ENCODE results near the gene ADAMTS17. TPM values are rescaled to one million over a fixed set of nuclear protein-coding genes. Genes with fewer than 3 reads are reported as not detected.

The ADAMTS17 gene
- total RNA-seq, 1 donor from 2014 or later = 6.2 TPM

GRCh38 chr15:99956820-99957641 lies 384.7 kb downstream of the ADAMTS17 start:
- no peaks in the 10 kb centered on the region for H3K9me3 ChIP-seq
- no peak for TF ChIP-seq CTCF (IDR thresholded peaks at IDR 0.05)
- H3K4me3 ChIP-seq = no peak overlapping the region
- H3K36me3 ChIP-seq = no peaks in the 10 kb centered on the region
- intact Hi-C loops (cut with DNase I) = no loop called here
- ATAC-seq (no peak), DNase-seq (no peak)
- no peak overlapping the region for H3K27ac ChIP-seq
- no peaks in the 10 kb centered on the region for H3K4me1 ChIP-seq
- no peaks in the 10 kb centered on the region for H3K27me3 ChIP-seq

- no peak overlapping the region for H3K4me3 ChIP-seq
- H3K27me3 ChIP-seq = no peaks in the 10 kb centered on the region
- H3K27ac ChIP-seq = no peak overlapping the region
- TF ChIP-seq CTCF (IDR thresholded peaks at IDR 0.05) = no peak
- ATAC-seq = no peak
- H3K4me1 ChIP-seq = no peaks in the 10 kb centered on the region
- H3K9me3 ChIP-seq = no peaks in the 10 kb centered on the region
- intact Hi-C loops (cut with DNase I) = no loop called here
- DNase-seq = no peak
- no peaks in the 10 kb centered on the region for H3K36me3 ChIP-seq
These were observed 385.6 kb downstream of the ADAMTS17 start for GRCh38 chr15:99956022-99956775.

DNA sequence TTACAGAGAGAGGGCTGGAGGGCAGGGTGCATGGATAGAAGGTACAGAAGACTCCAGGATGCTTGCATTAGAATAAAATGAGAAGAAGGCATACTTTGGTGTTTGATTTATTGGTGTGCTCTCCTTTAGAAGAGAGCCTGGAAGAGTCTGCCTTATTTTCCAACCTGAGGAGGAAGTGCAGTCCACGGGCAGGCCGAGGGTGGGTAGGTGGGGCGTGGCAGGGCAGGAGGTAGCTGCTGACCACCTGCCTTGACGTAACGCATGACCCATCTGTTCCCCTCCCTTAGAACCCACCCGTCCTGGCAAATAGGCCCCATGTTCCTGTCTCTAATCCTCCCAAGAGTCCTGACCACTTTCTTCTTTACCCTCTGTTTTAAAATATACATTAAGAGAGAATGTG lies 386.2 kb downstream of the ADAMTS17 start:
- TF ChIP-seq CTCF (IDR thresholded peaks at IDR 0.05) = no peak
- H3K4me3 ChIP-seq = no peak overlapping the region
- ATAC-seq (no peak), DNase-seq (no peak)
- no peak overlapping the region for H3K27ac ChIP-seq
- no peaks in the 10 kb centered on the region for H3K27me3 ChIP-seq
- no peaks in the 10 kb centered on the region for H3K36me3 ChIP-seq
- no peaks in the 10 kb centered on the region for H3K4me1 ChIP-seq
- H3K9me3 ChIP-seq = no peaks in the 10 kb centered on the region
- intact Hi-C loops (cut with DNase I) = no loop called here

GRCh38 chr15:99955181-99955525 lies 386.6 kb downstream of the ADAMTS17 start:
- Histone ChIP-seq H3K36me3 (no peaks in the 10 kb centered on the region), H3K4me1 (no peaks in the 10 kb centered on the region), H3K27me3 (no peaks in the 10 kb centered on the region), H3K27ac (no peak overlapping the region), H3K9me3 (no peaks in the 10 kb centered on the region), H3K4me3 (no peak overlapping the region)
- ATAC-seq (no peak), DNase-seq (no peak)
- intact Hi-C loops (cut with DNase I) = no loop called here
- TF ChIP-seq CTCF (IDR thresholded peaks at IDR 0.05) = no peak

DNA sequence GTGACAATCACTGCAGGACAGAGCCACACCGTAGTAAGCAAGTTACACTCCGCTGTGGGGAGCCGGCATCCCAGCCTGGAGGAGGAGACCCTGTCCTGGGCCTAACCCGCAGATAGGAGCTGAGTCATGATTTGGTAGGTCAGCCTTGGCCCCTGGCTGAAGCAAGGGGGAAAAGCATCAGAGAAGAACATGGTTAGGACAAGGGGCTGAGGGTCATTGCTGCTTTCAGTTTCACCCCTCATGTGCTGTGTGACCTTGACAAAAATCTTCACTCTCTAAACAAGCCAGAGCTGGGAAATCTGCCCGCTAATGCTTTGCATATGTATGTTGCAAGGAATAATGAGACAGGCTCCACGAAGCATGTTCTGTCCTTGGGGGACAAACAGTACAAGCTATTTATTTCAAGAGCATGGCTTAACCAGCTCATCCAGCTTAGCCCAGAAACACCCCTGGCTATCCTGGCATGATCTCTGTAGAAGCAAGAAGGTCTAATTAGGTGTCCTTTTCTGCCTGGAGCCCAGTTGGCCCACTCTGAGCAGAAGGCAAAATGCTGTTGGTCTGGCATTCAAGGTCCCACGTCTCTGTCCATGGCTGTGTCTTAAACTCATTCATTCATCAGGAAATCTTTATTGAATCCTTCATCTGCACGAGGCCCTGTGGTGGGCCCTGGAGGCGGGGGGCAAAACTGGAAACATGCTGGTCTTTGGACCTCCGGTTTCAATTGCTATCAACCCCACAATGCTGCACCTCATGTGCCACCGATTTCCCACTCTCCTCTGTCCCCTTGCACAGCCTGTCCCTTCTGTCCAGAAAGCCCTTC lies 387.2 kb downstream of the ADAMTS17 start:
- Histone ChIP-seq H3K36me3 (no peaks in the 10 kb centered on the region), H3K4me3 (no peak overlapping the region), H3K27me3 (no peaks in the 10 kb centered on the region), H3K9me3 (no peaks in the 10 kb centered on the region), H3K4me1 (no peaks in the 10 kb centered on the region), H3K27ac (no peak overlapping the region)
- DNase-seq = no peak
- no peak for TF ChIP-seq CTCF (IDR thresholded peaks at IDR 0.05)
- intact Hi-C loops (cut with DNase I) = no loop called here
- no peak for ATAC-seq
